ENCODE results near the gene FMO5. TPM values are rescaled to one million over a fixed set of nuclear protein-coding genes. Genes with fewer than 3 reads are reported as not detected.

Gene FMO5
- total and polyA plus RNA-seq, 2 of the 13 experiments (the other 11 are each of a cell fraction or from before 2014, with no cell fraction given): 48.2 to 149 TPM

DNA sequence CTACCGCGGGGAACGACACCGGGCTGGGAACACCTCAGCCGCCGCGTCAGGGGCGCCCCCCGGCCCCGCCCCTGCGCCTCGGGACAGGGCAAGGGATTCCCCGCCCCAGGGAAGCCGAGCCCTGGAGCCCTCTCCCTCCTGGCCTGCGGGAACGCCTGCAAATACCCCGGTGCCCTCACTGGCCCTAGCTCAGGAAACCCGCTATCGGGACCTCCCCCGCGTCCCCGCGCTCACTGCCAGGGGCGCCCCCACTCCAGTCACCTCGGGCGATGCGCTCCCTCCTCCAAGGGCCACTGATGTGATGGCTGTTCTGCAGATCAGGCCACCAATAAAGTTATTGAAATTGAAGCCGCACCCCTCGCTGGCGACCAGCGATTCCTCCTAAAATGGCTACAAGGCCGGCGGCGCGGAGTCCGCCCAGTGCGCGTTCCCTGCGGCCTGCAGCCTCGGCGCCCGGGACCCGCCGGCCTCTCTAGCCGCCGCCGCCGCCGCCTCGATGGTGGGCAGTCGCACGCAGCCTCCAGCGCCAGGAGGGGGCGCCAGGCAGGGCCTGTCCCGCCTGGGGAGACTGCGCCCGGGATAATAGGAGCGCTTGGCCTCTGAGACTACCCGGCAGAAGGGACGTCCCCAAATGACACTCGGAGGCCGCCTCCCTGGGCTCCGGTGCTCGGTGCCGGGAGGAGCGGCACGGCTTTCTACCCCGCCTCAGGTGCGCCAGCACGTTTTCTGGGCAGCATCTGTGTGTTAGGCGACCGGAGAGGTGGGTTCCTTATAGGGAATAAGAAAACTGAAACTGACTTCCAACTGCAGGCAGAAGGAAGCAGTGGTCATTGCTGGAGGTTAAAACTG lies 52.7 kb downstream of the FMO5 start, which contains the start of gene PRKAB2 (continued):
- TF ChIP-seq, protein P1, sequence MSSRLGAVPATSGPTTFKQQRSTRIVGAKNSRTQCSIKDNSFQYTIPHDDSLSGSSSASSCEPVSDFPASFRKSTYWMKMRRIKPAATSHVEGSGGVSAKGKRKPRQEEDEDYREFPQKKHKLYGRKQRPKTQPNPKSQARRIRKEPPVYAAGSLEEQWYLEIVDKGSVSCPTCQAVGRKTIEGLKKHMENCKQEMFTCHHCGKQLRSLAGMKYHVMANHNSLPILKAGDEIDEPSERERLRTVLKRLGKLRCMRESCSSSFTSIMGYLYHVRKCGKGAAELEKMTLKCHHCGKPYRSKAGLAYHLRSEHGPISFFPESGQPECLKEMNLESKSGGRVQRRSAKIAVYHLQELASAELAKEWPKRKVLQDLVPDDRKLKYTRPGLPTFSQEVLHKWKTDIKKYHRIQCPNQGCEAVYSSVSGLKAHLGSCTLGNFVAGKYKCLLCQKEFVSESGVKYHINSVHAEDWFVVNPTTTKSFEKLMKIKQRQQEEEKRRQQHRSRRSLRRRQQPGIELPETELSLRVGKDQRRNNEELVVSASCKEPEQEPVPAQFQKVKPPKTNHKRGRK (CRISPR knock-in tag; IDR thresholded peaks at IDR 0.05): no peak
- TF ChIP-seq EHMT2 (IDR thresholded peaks at IDR 0.05; ENCODE audit: borderline replicate concordance, low read depth, low read length) (no peak), RFXANK (CRISPR knock-in tag; IDR thresholded peaks at IDR 0.05) (no peak), TAF1 (CRISPR knock-in tag; IDR thresholded peaks at IDR 0.05) (peak; percentile 73; the same call in 1 of the 2 replicates), ZNF547 (CRISPR knock-in tag; IDR thresholded peaks at IDR 0.05) (peak; percentile 93), SOX5 (CRISPR knock-in tag; IDR thresholded peaks at IDR 0.05; ENCODE audit: borderline replicate concordance) (peak; percentile 4; the same call in 1 of the 2 replicates), ARNTL (CRISPR knock-in tag; IDR thresholded peaks at IDR 0.05) (peak; percentile 65; the same call in 1 of the 2 replicates), GATA4 (IDR thresholded peaks at IDR 0.05; ENCODE audit: borderline replicate concordance, low read depth) (no peak), SATB2 (CRISPR knock-in tag; IDR thresholded peaks at IDR 0.05) (no peak), GATAD2A (CRISPR knock-in tag; IDR thresholded peaks at IDR 0.05) (peak; percentile 77), TBX3 (IDR thresholded peaks at IDR 0.05; ENCODE audit: borderline replicate concordance) (peak; percentile 53; the same call in 1 of the 2 replicates), NFYC (CRISPR knock-in tag; IDR thresholded peaks at IDR 0.05) (no peak), ZNF343 (CRISPR knock-in tag; IDR thresholded peaks at IDR 0.05) (peak; percentile 66), ZNF138 (CRISPR knock-in tag; IDR thresholded peaks at IDR 0.05; ENCODE audit: low read depth) (no peak), HOXD1 (CRISPR knock-in tag; IDR thresholded peaks at IDR 0.05) (no peak), CEBPG (CRISPR knock-in tag; IDR thresholded peaks at IDR 0.05) (no peak; the same call in 1 of the 2 replicates), ZNF501 (CRISPR knock-in tag; IDR thresholded peaks at IDR 0.05) (no peak; the same call in 1 of the 2 replicates), ZKSCAN8 (CRISPR knock-in tag; IDR thresholded peaks at IDR 0.05; ENCODE audit: borderline replicate concordance) (peak; percentile 76; the same call in 1 of the 2 replicates)
- TF ChIP-seq, protein P2, sequence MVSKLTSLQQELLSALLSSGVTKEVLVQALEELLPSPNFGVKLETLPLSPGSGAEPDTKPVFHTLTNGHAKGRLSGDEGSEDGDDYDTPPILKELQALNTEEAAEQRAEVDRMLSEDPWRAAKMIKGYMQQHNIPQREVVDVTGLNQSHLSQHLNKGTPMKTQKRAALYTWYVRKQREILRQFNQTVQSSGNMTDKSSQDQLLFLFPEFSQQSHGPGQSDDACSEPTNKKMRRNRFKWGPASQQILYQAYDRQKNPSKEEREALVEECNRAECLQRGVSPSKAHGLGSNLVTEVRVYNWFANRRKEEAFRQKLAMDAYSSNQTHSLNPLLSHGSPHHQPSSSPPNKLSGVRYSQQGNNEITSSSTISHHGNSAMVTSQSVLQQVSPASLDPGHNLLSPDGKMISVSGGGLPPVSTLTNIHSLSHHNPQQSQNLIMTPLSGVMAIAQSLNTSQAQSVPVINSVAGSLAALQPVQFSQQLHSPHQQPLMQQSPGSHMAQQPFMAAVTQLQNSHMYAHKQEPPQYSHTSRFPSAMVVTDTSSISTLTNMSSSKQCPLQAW (CRISPR knock-in tag; IDR thresholded peaks at IDR 0.05): no peak; the same call in 1 of the 2 replicates
- TF ChIP-seq, protein P3, sequence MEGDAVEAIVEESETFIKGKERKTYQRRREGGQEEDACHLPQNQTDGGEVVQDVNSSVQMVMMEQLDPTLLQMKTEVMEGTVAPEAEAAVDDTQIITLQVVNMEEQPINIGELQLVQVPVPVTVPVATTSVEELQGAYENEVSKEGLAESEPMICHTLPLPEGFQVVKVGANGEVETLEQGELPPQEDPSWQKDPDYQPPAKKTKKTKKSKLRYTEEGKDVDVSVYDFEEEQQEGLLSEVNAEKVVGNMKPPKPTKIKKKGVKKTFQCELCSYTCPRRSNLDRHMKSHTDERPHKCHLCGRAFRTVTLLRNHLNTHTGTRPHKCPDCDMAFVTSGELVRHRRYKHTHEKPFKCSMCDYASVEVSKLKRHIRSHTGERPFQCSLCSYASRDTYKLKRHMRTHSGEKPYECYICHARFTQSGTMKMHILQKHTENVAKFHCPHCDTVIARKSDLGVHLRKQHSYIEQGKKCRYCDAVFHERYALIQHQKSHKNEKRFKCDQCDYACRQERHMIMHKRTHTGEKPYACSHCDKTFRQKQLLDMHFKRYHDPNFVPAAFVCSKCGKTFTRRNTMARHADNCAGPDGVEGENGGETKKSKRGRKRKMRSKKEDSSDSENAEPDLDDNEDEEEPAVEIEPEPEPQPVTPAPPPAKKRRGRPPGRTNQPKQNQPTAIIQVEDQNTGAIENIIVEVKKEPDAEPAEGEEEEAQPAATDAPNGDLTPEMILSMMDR (CRISPR knock-in tag; IDR thresholded peaks at IDR 0.05): peak; percentile 92
- TF ChIP-seq, protein P4, sequence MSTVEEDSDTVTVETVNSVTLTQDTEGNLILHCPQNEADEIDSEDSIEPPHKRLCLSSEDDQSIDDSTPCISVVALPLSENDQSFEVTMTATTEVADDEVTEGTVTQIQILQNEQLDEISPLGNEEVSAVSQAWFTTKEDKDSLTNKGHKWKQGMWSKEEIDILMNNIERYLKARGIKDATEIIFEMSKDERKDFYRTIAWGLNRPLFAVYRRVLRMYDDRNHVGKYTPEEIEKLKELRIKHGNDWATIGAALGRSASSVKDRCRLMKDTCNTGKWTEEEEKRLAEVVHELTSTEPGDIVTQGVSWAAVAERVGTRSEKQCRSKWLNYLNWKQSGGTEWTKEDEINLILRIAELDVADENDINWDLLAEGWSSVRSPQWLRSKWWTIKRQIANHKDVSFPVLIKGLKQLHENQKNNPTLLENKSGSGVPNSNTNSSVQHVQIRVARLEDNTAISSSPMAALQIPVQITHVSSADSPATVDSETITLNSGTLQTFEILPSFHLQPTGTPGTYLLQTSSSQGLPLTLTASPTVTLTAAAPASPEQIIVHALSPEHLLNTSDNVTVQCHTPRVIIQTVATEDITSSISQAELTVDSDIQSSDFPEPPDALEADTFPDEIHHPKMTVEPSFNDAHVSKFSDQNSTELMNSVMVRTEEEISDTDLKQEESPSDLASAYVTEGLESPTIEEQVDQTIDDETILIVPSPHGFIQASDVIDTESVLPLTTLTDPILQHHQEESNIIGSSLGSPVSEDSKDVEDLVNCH (CRISPR knock-in tag; IDR thresholded peaks at IDR 0.05): no peak; the same call in 1 of the 2 replicates
- TF ChIP-seq, protein P5, sequence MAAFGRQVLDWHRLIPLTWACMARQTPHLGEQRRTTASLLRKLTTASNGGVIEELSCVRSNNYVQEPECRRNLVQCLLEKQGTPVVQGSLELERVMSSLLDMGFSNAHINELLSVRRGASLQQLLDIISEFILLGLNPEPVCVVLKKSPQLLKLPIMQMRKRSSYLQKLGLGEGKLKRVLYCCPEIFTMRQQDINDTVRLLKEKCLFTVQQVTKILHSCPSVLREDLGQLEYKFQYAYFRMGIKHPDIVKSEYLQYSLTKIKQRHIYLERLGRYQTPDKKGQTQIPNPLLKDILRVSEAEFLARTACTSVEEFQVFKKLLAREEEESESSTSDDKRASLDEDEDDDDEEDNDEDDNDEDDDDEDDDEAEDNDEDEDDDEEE (CRISPR knock-in tag; IDR thresholded peaks at IDR 0.05): 0 out of 2 replicates have a peak, but pooled peaks have one; percentile 84

All from HepG2 (cell line).